Measurements from ENCODE around the gene RPS15. TPM values are rescaled to one million over a fixed set of nuclear protein-coding genes. Genes with fewer than 3 reads are reported as not detected.

The RPS15 gene
- 1,281 to 1,998 TPM (median 1,712 TPM) in 5 replicates for total RNA-seq (2022; extraction: Qiagen RNA extraction; ENCODE audit: low read depth)

GRCh38 chr19:1438035-1438932 lies at the start of gene RPS15:
Gene RPS15 (plus strand): TSS chr19:1438396. CDS start chr19:1438426, 30 bp downstream.

GRCh38 chr19:1401138-1401888 lies 36.9 kb upstream of the RPS15 start, which contains the start of gene GAMT:
Gene GAMT (minus strand): TSS chr19:1401542. CDS start chr19:1401476, 66 bp downstream.

GRCh38 chr19:1407528-1408299 lies 30.5 kb upstream of the RPS15 start, which contains the start of gene DAZAP1:
Gene DAZAP1 (plus strand): TSS chr19:1407586. CDS start chr19:1407774, 188 bp downstream.

GRCh38 chr19:1449467-1450442 lies 11.6 kb downstream of the RPS15 start, which contains the start of gene APC2:
Gene APC2 (plus strand): TSS chr19:1450121. CDS start chr19:1453002, 2,881 bp downstream.

GRCh38 chr19:1478934-1479707 lies 40.9 kb downstream of the RPS15 start, which contains the start of gene C19orf25:
Gene C19orf25 (minus strand): TSS chr19:1479215. CDS start chr19:1478903, 312 bp downstream.

Other genes starting within 250 kb of the RPS15 start
- 25.5 to 40.2 TPM (median 38.6 TPM) in 5 replicates for gene STK11, start 232.6 kb upstream of the RPS15 start, total RNA-seq (2022; extraction: Qiagen RNA extraction; ENCODE audit: low read depth)
- gene CBARP, start 200.4 kb upstream of the RPS15 start, total RNA-seq (2022; extraction: Qiagen RNA extraction; ENCODE audit: low read depth) = 2.3 to 6.0 TPM (median 4.7 TPM) in 5 replicates
- gene ATP5F1D, start 196.6 kb upstream of the RPS15 start, total RNA-seq (2022; extraction: Qiagen RNA extraction; ENCODE audit: low read depth) = 77.1 to 178 TPM (median 171 TPM) in 5 replicates
- gene MIDN, start 189.8 kb upstream of the RPS15 start, total RNA-seq (2022; extraction: Qiagen RNA extraction; ENCODE audit: low read depth) = 35.7 to 56.7 TPM (median 49.1 TPM) in 5 replicates
- 87.1 to 165 TPM (median 105 TPM) in 5 replicates for gene CIRBP, start 169.1 kb upstream of the RPS15 start, total RNA-seq (2022; extraction: Qiagen RNA extraction; ENCODE audit: low read depth)
- gene FAM174C, start 162.9 kb upstream of the RPS15 start, total RNA-seq (2022; extraction: Qiagen RNA extraction; ENCODE audit: low read depth) = 31.9 to 87.6 TPM (median 83.9 TPM) in 5 replicates
- 0.61 to 3.2 TPM (median 2.9 TPM) in 5 replicates for gene EFNA2, start 152.5 kb upstream of the RPS15 start, total RNA-seq (2022; extraction: Qiagen RNA extraction; ENCODE audit: low read depth)
- gene NDUFS7, start 54.5 kb upstream of the RPS15 start, total RNA-seq (2022; extraction: Qiagen RNA extraction; ENCODE audit: low read depth) = 44.6 to 85.4 TPM (median 73.9 TPM) in 5 replicates
- gene GAMT, start 36.9 kb upstream of the RPS15 start, total RNA-seq (2022; extraction: Qiagen RNA extraction; ENCODE audit: low read depth) = 21.9 to 46.0 TPM (median 44.9 TPM) in 5 replicates
- gene DAZAP1, start 30.8 kb upstream of the RPS15 start, total RNA-seq (2022; extraction: Qiagen RNA extraction; ENCODE audit: low read depth) = 97.2 to 110 TPM (median 109 TPM) in 5 replicates
- gene APC2, start 11.7 kb downstream of the RPS15 start, total RNA-seq (2022; extraction: Qiagen RNA extraction; ENCODE audit: low read depth) = 0.78 to 2.1 TPM (median 1.8 TPM) in 5 replicates
- 8.1 to 22.8 TPM (median 18.7 TPM) in 5 replicates for gene C19orf25, start 40.8 kb downstream of the RPS15 start, total RNA-seq (2022; extraction: Qiagen RNA extraction; ENCODE audit: low read depth)
- gene PCSK4, start 52.0 kb downstream of the RPS15 start, total RNA-seq (2022; extraction: Qiagen RNA extraction; ENCODE audit: low read depth) = 0.41 to 1.3 TPM (median 1.1 TPM) in 5 replicates
- gene REEP6, start 52.8 kb downstream of the RPS15 start, total RNA-seq (2022; extraction: Qiagen RNA extraction; ENCODE audit: low read depth) = 2.8 to 5.5 TPM (median 4.6 TPM) in 5 replicates
- 2.0 to 4.1 TPM (median 2.7 TPM) in 5 replicates for gene ADAMTSL5, start 74.6 kb downstream of the RPS15 start, total RNA-seq (2022; extraction: Qiagen RNA extraction; ENCODE audit: low read depth)
- not detected in 5 replicates for gene PLK5, start 85.7 kb downstream of the RPS15 start, total RNA-seq (2022; extraction: Qiagen RNA extraction; ENCODE audit: low read depth)
- gene MEX3D, start 129.9 kb downstream of the RPS15 start, total RNA-seq (2022; extraction: Qiagen RNA extraction; ENCODE audit: low read depth) = 5.3 to 15.2 TPM (median 11.9 TPM) in 5 replicates
- 21.7 to 53.2 TPM (median 50.0 TPM) in 5 replicates for gene MBD3, start 154.5 kb downstream of the RPS15 start, total RNA-seq (2022; extraction: Qiagen RNA extraction; ENCODE audit: low read depth)
- 110 to 173 TPM (median 133 TPM) in 5 replicates for gene UQCR11, start 167.1 kb downstream of the RPS15 start, total RNA-seq (2022; extraction: Qiagen RNA extraction; ENCODE audit: low read depth)
- gene TCF3, start 214.2 kb downstream of the RPS15 start, total RNA-seq (2022; extraction: Qiagen RNA extraction; ENCODE audit: low read depth) = 41.1 to 82.2 TPM (median 74.6 TPM) in 5 replicates

Measured in A549 treated with ZK216348 at 1 μM for 4 hours (cell line).